NCI-H446 treated with DMSO at 0.1 percent for 48 hours (cell line): ENCODE results near the gene ASTN2.

Experiments used
- DNase-seq: peaks from one replicate; lab custom pipeline; 2025; lab: John Stamatoyannopoulos, UW

ASTN2 gene

DNA sequence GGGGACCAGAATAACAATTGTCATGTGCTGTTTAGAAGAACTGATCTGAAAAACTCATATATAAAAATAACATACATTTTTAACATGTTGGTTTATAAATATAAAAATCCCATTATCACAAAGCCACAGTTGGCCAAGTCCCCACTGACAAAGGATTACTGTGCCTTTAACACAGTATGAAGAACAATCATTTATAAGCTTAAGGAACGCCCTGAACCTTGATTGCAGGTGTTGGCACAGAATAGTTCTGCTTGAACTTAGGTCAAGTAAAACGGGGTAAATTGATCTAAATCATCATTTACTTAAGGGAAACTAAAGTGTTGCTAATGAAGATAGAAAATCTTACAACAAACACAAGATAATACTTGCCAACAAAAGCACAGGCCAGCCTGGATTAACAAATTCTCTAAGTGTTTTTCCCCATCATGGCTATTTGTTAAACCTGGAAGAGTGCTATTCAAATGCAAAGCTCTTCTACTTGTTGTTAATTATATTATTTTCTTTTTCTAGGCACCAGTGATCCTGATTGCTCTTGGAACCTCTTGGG, 46.1 kb downstream of the ASTN2 start:
- DNase-seq: no peak

- no peak for DNase-seq
Measured at GRCh38 chr9:117365438-117365837, 49.4 kb downstream of the ASTN2 start.

GRCh38 chr9:117363006-117363405, 51.9 kb downstream of the ASTN2 start:
- no peak for DNase-seq

GRCh38 chr9:117359910-117360309, 54.9 kb downstream of the ASTN2 start:
- no peak for DNase-seq

GRCh38 chr9:117355542-117355941, 59.3 kb downstream of the ASTN2 start:
- no peak for DNase-seq

DNA sequence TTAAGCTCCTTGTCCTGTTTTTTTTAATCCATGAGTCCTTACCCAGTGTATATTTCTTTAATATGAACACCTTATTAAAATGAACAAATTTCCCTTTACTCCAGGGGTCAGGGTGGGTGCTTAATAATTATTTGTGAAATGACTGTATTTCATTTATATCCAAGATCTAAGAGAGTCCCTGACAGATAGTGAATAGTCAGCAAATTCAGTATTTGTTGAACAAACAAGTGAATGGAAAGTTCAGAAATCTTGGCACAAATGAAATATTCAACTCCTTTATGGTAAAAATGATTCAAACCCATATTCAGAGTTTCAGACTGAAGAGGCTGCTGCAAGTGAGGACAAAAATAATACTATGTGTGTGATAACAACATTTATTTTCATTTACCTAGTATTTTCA, 59.9 kb downstream of the ASTN2 start:
- DNase-seq: no peak

DNA sequence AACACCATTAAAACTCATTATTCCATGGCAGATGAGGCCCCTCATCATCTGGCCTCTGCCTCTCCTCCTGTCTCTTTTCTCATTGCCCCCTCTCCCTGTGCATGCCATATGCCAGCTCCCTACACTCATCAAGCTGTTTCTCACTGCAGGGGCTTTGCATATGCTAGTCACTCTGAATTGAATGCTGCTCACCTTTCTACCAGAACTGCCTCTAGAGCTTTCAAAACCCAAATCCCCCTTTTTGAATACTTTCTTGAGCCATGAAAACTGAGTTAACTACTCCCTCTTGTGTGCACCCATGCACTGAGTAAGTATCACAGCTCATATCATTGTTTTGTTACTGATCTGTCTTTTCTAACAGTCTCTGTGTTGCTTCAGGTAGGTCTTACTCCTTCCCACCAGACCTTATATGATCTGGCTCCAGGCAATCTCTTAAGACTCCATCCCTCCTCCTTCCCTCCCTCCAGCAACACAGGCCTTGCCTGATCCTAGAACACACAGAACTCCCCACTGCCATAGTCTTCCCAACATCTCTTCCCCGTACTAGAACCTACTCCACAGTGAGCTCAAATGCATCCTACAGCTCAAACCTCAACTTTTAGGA, 60.5 kb downstream of the ASTN2 start:
- peak; percentile 23 for DNase-seq

- DNase-seq: peak; percentile 6
Measured at GRCh38 chr9:117344892-117345660, 69.8 kb downstream of the ASTN2 start.

DNA sequence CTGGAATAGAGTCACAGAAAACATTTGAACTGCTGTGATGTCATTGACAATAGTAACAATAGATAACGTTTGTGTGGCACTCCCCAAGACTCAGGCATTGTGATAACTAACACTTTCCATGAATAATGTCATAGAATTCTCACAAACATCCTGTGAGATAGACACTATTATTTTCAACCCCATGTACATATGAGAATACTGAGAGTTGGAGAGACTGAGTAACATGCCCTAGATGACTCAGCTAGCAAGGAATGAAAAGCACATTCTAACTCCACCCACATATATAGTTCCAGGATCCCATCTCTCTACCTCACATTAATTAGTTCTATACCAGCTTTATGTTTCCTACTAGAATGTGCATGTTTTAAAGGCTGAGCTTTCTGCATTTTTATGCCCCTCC, 71.4 kb downstream of the ASTN2 start:
- DNase-seq: no peak

DNA sequence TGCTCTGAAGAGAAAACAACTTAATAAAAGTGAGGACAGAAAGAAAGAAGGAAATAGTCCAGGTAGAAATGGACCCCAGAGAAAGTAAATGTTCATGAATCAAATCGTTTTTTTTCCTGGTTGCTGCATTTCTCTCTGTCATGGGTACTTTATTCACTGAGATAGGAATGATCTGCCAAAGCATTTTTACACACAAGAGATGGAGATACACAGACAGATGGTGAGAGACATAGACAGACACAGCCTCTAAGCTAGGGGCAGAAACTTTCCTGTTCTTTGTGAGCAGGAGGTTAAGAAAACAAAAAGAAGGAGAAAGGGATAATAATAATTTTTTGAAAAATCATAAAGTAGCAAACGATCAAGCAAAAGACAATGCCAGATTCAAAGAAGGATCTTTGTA, 73.7 kb downstream of the ASTN2 start:
- DNase-seq: peak; percentile 1

- peak; percentile 13 for DNase-seq
Measured at GRCh38 chr9:117340422-117340821, 74.4 kb downstream of the ASTN2 start.

DNA sequence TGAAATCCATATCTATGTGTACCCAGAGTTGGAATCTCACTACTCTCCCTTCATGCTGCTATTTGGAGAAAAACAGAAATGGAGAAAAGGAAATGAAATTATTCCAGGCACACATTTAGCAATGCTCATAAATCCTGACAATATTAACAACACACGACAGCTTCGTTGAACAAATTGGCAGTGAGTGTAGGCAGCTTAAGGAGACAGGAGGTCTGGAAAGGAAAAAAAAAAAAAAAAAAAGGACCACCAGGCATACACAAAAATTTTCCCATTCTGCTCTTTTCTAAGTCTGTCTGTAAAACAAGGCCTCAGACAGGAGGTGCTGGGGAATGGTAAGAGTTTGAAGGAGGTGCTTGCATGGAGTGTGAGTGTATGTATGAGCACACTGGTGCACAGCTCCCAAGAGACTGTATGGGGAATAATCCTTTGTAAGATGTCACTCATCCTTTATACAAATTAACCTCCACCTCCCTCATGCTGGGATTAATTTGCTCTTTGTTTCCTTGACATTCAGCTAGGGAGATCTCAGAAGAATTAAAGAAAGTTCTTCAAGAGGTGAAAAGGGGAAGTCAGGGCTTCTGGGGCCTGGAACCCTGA, 78.9 kb downstream of the ASTN2 start:
- DNase-seq: peak; percentile 55

DNA sequence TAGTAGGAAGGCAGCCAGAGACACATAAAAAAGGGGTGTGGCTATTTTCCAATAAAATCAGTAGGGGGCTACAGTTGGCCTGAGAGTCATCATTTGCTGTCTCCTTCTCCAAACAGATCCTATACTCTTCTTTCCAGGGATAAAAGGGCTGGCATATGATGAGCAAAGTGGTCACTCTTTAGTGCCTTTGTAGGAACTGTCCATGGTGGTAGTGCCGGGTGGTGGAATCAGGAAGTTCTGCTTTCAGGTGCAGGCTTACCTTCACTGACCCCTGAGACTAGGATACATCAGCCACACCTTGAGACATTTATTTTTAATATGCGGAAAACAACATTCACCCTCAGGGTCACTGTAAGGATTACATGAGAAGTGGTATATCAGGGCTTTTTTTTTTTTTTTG, 80.8 kb downstream of the ASTN2 start:
- peak; percentile 46 for DNase-seq

DNA sequence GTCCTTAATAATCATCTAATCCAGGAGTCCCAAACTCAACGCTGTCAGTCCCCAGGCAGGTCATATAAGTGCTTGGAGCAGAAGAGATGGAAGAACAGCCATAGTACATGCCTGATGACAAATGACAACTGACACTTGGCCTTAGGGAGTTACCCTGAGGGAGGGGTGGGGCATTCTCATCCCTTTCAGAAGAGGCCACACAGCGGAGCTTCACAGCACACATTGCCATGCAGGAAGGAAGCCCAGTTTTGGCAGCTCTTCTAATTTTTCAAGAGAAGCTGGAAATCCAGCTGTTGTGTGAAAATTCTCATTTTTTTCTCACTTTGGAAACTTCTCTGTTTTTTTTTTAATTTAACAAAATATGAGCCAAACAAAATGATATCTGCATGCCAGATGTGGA, 89.0 kb downstream of the ASTN2 start:
- no peak for DNase-seq

- no peak for DNase-seq
Measured at GRCh38 chr9:117325110-117325731, 89.6 kb downstream of the ASTN2 start.

GRCh38 chr9:117323390-117323789, 91.5 kb downstream of the ASTN2 start:
- DNase-seq: no peak

DNA sequence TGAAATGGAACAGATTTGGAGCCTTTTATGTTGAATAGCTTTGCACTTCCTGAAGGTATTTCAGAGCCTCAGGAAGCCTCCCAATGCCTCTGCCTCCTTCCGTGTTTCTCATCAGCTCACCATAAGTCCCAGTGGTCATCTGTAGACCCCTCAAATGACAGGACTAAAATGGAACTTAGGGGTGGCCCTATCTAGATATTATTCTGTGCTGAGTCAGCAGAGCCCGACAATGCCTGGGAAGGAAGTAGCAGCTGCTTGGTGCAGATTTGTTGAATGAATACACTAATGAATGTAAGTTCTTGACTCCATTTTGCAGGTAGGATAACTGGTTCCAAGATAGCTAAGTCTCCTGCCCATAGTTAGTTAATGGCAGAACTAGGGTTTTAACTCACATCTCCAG, 97.7 kb downstream of the ASTN2 start:
- DNase-seq: no peak

DNA sequence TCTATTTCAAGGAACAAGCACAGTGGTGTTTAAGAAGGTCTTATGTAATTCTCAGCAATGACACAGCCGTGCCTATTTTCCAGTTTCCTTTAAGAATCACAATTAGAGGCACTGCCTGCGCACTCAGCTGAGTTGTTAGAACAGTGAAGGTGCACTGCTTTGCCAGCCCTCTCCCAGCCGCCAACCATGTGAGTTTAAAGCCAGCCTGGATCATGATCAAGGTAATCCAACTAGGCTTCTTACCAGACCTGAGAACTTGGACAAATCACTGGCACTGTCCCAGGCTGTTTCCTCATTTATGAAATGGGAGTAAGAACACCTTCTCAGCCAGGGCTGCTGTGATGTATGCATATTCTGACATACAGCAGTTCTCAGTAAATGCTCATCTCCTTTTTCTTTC, 99.6 kb downstream of the ASTN2 start:
- no peak for DNase-seq

GRCh38 chr9:117313989-117314388, 100.9 kb downstream of the ASTN2 start:
- no peak for DNase-seq

DNA sequence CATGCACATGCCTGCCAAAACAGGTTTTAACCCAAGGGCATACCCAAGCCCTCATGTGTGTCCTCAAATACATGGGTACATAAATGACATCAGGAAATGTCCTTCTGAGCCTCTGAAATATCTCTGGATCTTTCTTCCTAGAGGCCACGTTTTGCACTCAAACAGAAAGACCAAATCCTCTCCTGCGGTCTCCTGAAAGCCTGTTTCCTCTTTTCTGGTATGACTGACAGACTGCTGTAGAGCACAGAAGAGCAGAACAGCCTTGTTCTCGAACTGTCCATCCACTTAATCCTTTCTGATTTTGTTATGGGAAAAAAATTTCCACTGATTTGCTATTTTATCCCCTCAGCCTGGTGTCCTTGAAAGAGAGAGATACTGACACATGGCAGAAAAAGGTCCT, 107.2 kb downstream of the ASTN2 start:
- no peak for DNase-seq

- no peak for DNase-seq
Measured at GRCh38 chr9:117306032-117306431, 108.8 kb downstream of the ASTN2 start.

DNA sequence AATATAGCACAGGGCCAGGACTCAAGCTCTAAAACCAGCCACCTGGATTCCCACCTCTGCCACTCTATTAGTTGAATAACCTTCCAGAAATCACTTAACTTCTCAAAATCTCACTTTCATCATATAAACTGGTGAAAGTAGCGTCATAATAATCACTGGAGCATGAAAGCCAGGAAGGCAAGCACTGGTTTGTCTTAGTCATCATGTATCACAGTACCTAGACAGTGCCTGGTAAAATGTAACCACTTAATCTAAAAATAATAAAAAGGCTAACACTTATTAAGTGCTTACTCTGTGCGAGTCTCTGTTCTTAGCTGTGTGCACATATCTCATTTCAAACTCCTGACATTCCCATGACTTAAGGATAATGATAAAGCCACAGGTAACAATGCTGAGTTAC, 109.4 kb downstream of the ASTN2 start:
- DNase-seq: no peak

- no peak for DNase-seq
Measured at GRCh38 chr9:117304549-117304948, 110.3 kb downstream of the ASTN2 start.
